GM19239 (cell line): Measurements from ENCODE around the gene AMBRA1.
"Not testable (repeated sequence)": the region's sequence is repeated elsewhere in the genome, so short reads cannot be mapped to it uniquely, and the experiment has no call there.

Experiments used
- DNase-seq: peaks from one replicate; pipeline ENCODE4 v3.0.0; 2011; ENCODE audit warnings: low spot score; ENCODE audit not compliant: insufficient read length
- FAIRE-seq: peaks from 2 replicates; lab custom pipeline; 2011; peaks lifted over from hg19 to GRCh38; lab: Jason Lieb, UNC

Gene AMBRA1

GRCh38 chr11:46616551-46617133, 22.8 kb upstream of the AMBRA1 start:
- no peak for DNase-seq
- no peak for FAIRE-seq

- FAIRE-seq (no peak), DNase-seq (no peak)
These were observed 21.9 kb upstream of the AMBRA1 start for GRCh38 chr11:46615756-46616155.

- no peak for FAIRE-seq
- DNase-seq: no peak
These were observed 18.5 kb upstream of the AMBRA1 start for GRCh38 chr11:46612326-46612725.

GRCh38 chr11:46611526-46612304, 17.9 kb upstream of the AMBRA1 start:
- DNase-seq: no peak
- FAIRE-seq: no peak

DNA sequence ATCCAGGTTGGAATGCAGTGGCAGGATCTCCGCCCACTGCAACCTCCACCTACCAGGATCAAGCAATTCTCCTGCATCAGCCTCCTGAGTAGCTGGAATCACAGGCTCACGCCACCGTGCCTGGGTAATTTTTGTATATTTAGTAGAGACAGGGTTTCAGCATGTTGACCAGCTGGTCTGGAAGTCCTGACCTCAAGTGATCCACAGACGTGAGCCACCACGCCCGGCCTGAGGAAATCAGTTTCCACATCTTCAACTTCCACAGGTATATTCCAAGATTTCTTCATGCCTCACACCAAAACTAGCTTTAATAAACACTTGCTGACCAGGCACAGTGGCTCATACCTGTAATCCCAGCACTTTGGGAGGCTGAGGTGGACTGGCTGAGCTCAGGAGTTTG, 15.6 kb upstream of the AMBRA1 start:
- FAIRE-seq (no peak), DNase-seq (no peak)

GRCh38 chr11:46607516-46607915, 13.7 kb upstream of the AMBRA1 start:
- FAIRE-seq: no peak

GRCh38 chr11:46604796-46605195, 11.0 kb upstream of the AMBRA1 start:
- FAIRE-seq (no peak), DNase-seq (no peak)

More at GRCh38 chr11:46607516-46607915, 13.7 kb upstream of the AMBRA1 start:
- no peak for DNase-seq

- FAIRE-seq (peak; percentile 66), DNase-seq (no peak)
These were observed 10.0 kb upstream of the AMBRA1 start for GRCh38 chr11:46603704-46604308.

- FAIRE-seq (no peak), DNase-seq (no peak)
These were observed 7.3 kb upstream of the AMBRA1 start for GRCh38 chr11:46601129-46601528.

- FAIRE-seq: no peak
- no peak for DNase-seq
These were observed 6.6 kb upstream of the AMBRA1 start for GRCh38 chr11:46600194-46600960.

GRCh38 chr11:46599340-46600193, 5.7 kb upstream of the AMBRA1 start:
- DNase-seq (no peak), FAIRE-seq (no peak)

DNA sequence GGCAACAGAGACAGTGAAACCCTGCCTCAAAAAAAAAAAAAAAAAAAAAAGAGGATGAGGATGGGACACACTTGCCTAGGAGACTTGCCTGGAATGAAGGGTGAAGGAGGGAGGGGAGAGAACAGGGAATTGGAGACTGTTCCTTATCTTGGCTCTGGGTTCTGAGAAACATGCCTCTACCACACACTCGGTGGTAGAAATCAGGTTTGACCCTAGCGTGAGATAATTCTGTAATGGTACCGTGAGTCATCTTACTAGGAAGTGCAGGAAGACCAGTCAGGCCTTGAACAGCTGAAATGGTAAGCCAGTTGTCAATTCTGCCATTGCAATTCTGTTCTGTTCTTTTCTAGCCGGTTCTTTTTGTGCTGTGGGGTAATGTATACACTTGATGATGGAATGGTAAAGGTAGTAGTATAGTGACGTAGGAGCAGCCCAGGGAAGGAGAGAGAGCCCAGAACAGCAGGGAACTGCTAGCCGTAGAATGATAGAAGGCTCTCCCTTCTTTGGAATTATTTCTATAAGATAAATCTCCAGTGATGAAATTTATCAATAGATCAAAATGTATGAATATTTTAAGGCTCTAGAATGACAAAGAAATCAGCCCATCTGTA, 3.9 kb upstream of the AMBRA1 start:
- FAIRE-seq: no peak
- DNase-seq: no peak

- FAIRE-seq (no peak), DNase-seq (no peak)
These were observed 3.3 kb upstream of the AMBRA1 start for GRCh38 chr11:46597155-46597554.

- DNase-seq (no peak), FAIRE-seq (no peak)
These were observed 962 bp upstream of the AMBRA1 start for GRCh38 chr11:46594785-46595184.

- DNase-seq (no peak), FAIRE-seq (no peak)
These were observed 514 bp upstream of the AMBRA1 start for GRCh38 chr11:46594374-46594700.

DNA sequence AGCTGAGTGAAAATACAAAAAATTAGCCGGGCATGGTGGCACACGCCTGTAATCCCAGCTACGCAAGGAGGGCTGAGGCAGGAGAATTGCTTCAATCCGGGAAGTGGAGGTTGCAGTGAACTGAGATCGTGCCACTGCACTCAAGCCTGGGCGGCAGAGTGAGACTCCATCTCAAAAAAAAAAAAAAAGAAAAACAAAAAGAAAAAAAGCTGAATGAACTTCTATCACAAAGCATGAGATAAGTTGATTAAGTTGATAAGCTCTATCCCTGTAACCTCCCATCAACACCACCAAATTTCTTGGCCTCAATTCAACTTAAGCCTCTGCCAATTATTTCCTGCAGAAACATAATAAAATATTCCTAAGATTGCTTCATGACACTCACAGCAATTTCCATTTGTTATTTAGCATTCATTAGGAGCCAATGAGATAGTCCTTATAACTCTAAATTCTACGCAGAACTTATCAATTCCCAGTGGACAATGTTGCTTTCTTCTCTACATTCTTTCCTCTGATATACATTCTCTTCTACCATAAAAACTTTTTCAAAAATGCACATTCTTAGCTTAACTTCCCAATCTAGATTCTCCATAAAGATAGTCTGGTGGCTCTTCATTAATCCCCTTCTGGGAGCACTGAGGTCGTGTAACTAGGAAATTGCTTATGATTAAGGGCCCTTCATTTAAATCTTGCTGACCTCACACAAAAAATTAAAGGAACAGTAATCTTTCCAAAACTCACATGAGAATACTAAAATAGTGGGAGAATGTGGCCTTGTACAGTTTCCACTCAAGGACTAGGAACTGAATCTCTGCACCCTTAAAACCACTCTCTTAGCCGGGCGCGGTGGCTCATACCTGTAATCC, 2.9 kb downstream of the AMBRA1 start:
- DNase-seq: no peak
- FAIRE-seq: no peak

- FAIRE-seq: no peak
- DNase-seq: no peak
These were observed 4.9 kb downstream of the AMBRA1 start for GRCh38 chr11:46588915-46589314.

- no peak for FAIRE-seq
- DNase-seq: no peak
These were observed 5.7 kb downstream of the AMBRA1 start for GRCh38 chr11:46588131-46588530.

DNA sequence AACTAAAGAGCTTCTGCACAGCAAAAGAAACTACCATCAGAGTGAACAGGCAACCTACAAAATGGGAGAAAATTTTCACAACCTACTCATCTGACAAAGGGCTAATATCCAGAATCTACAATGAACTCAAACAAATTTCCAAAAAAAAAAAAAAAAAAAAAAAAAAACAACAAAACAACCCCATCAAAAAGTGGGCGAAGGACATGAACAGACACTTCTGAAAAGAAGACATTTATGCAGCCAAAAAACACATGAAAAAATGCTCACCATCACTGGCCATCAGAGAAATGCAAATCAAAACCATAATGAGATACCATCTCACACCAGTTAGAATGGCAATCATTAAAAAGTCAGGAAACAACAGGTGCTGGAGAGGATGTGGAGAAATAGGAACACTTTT, 10.3 kb downstream of the AMBRA1 start:
- not testable (repeated sequence) for DNase-seq, FAIRE-seq
